Vagina (tissue), 2 donors: ENCODE results near the gene TDRD9. TPM values are rescaled to one million over a fixed set of nuclear protein-coding genes. Genes with fewer than 3 reads are reported as not detected.

Experiments
- DNase-seq, 2 donors: peaks; one replicate each; pipeline ENCODE4 v3.0.0-alpha.2; 2017; ENCODE audit errors: extremely low spot score in 2 of 2
- H3K27ac ChIP-seq: fragments of 200-600 bp; sonication (generic); one replicate; pipeline ENCODE4 v1.5.1; 2019
- H3K27me3 ChIP-seq: fragments of 200-600 bp; sonication (generic); one replicate; pipeline ENCODE4 v1.5.1; 2019
- H3K36me3 ChIP-seq, 2 donors: fragments of 200-600 bp; sonication (generic); one replicate each; pipeline ENCODE4 v1.5.1; 2017 to 2019
- H3K4me1 ChIP-seq: fragments of 200-600 bp; sonication (generic); one replicate; pipeline ENCODE4 v1.5.1; 2019
- H3K4me3 ChIP-seq, 2 donors: fragments of 200-600 bp; sonication (generic); 1 replicate in 1 of 2; 2 replicates in 1 of 2; pipeline ENCODE4 v1.5.1; 2016 to 2019
- H3K9me3 ChIP-seq: fragments of 200-600 bp; sonication (generic); one replicate; pipeline ENCODE4 v1.5.1; 2019
- CTCF ChIP-seq, 3 experiments: fragments of 450-650 bp in 2 of 3; fragments of 200-600 bp in 1 of 3; sonication (generic) in 1 of 3; IDR thresholded peaks; one replicate each; pipeline ENCODE4 v1.5.1; 2017 to 2019; ENCODE audit warnings: antibody characterized with exemption in 3 of 3, mild to moderate bottlenecking in 2 of 3, moderate library complexity in 2 of 3
- POLR2A ChIP-seq, 2 donors: fragments of 450-650 bp; IDR thresholded peaks; one replicate each; pipeline ENCODE4 v1.6.1; 2017; ENCODE audit warnings: antibody characterized with exemption in 2 of 2, mild to moderate bottlenecking in 2 of 2, moderate library complexity in 2 of 2
- POLR2AphosphoS5 ChIP-seq, 2 donors: sonication (generic); formaldehyde crosslinking; IDR thresholded peaks; one replicate each; pipeline ENCODE4 v1.9.0; 2017; ENCODE audit warnings: antibody characterized with exemption in 2 of 2, mild to moderate bottlenecking in 2 of 2, low read depth in 1 of 2; ENCODE audit not compliant: insufficient read depth in 1 of 2
- intact Hi-C: fragments of 100-400 bp; cut with DNase I; formaldehyde crosslinking; loops from one replicate; pipeline ENCODE4 v1.15.1; 2023
- total RNA-seq: library from RNA; depleted of rRNA; stranded (reverse); fragments of >200 nt; gene quantifications from one replicate; pipeline ENCODE4 v1.2.3, GENCODE V29; 2016

Gene TDRD9
- total RNA-seq, 1 donor from 2014 or later = 0.74 TPM

GRCh38 chr14:104023325-104024055 lies 95.2 kb downstream of the TDRD9 start:
- H3K36me3 ChIP-seq = no peaks in the 10 kb centered on the region
- H3K9me3 ChIP-seq = no peaks in the 10 kb centered on the region
- H3K27ac ChIP-seq = no peak overlapping the region
- TF ChIP-seq CTCF (IDR thresholded peaks at IDR 0.05) (no peak), POLR2A (IDR thresholded peaks at IDR 0.05) (no peak), POLR2AphosphoS5 (IDR thresholded peaks at IDR 0.05; ENCODE audit: insufficient read depth in 1 of 2, low read depth in 1 of 2) (no peak)
- intact Hi-C loops = no loop called here
- H3K4me1 ChIP-seq = no peaks in the 10 kb centered on the region
- no peak for DNase-seq
- no peak overlapping the region for H3K4me3 ChIP-seq
- H3K27me3 ChIP-seq = no peaks in the 10 kb centered on the region

GRCh38 chr14:104025534-104025933 lies 97.3 kb downstream of the TDRD9 start:
- H3K4me1 ChIP-seq = no peaks in the 10 kb centered on the region
- no peaks in the 10 kb centered on the region for H3K27me3 ChIP-seq
- H3K4me3 ChIP-seq = no peak overlapping the region
- H3K27ac ChIP-seq = no peak overlapping the region
- TF ChIP-seq CTCF (IDR thresholded peaks at IDR 0.05) (no peak), POLR2AphosphoS5 (IDR thresholded peaks at IDR 0.05; ENCODE audit: insufficient read depth in 1 of 2, low read depth in 1 of 2) (no peak), POLR2A (IDR thresholded peaks at IDR 0.05) (no peak)
- DNase-seq = no peak
- H3K36me3 ChIP-seq = no peaks in the 10 kb centered on the region
- intact Hi-C loops = no loop called here
- no peaks in the 10 kb centered on the region for H3K9me3 ChIP-seq

- H3K9me3 ChIP-seq = no peaks in the 10 kb centered on the region
- no peak for TF ChIP-seq CTCF (IDR thresholded peaks at IDR 0.05)
- TF ChIP-seq POLR2AphosphoS5 (IDR thresholded peaks at IDR 0.05; ENCODE audit: insufficient read depth in 1 of 2, low read depth in 1 of 2) = no peak
- TF ChIP-seq POLR2A (IDR thresholded peaks at IDR 0.05) = no peak
- DNase-seq = no peak
- H3K4me3 ChIP-seq = no peak overlapping the region
- H3K27ac ChIP-seq = no peak overlapping the region
- no peaks in the 10 kb centered on the region for H3K27me3 ChIP-seq
- intact Hi-C loops = no loop called here
- H3K4me1 ChIP-seq = no peaks in the 10 kb centered on the region
- H3K36me3 ChIP-seq = no peaks in the 10 kb centered on the region
Measured at GRCh38 chr14:104026024-104026423, 97.8 kb downstream of the TDRD9 start.

- intact Hi-C loops = no loop called here
- no peaks in the 10 kb centered on the region for H3K27me3 ChIP-seq
- no peaks in the 10 kb centered on the region for H3K36me3 ChIP-seq
- H3K9me3 ChIP-seq = no peaks in the 10 kb centered on the region
- H3K27ac ChIP-seq = no peak overlapping the region
- H3K4me3 ChIP-seq = no peak overlapping the region
- H3K4me1 ChIP-seq = no peaks in the 10 kb centered on the region
- TF ChIP-seq POLR2AphosphoS5 (IDR thresholded peaks at IDR 0.05; ENCODE audit: insufficient read depth in 1 of 2, low read depth in 1 of 2) (no peak), CTCF (IDR thresholded peaks at IDR 0.05) (no peak), POLR2A (IDR thresholded peaks at IDR 0.05) (no peak)
- DNase-seq = no peak
Measured at GRCh38 chr14:104030958-104031357, 102.7 kb downstream of the TDRD9 start.

GRCh38 chr14:104031384-104031783 lies 103.1 kb downstream of the TDRD9 start:
- intact Hi-C loops = no loop called here
- Histone ChIP-seq H3K27me3 (no peaks in the 10 kb centered on the region), H3K4me3 (no peak overlapping the region), H3K4me1 (no peaks in the 10 kb centered on the region), H3K9me3 (no peaks in the 10 kb centered on the region), H3K36me3 (no peaks in the 10 kb centered on the region), H3K27ac (no peak overlapping the region)
- no peak for DNase-seq
- TF ChIP-seq CTCF (IDR thresholded peaks at IDR 0.05) = no peak
- TF ChIP-seq POLR2AphosphoS5 (IDR thresholded peaks at IDR 0.05; ENCODE audit: insufficient read depth in 1 of 2, low read depth in 1 of 2) = no peak
- TF ChIP-seq POLR2A (IDR thresholded peaks at IDR 0.05) = no peak
